ENCODE results near the gene TMX4.

DNA sequence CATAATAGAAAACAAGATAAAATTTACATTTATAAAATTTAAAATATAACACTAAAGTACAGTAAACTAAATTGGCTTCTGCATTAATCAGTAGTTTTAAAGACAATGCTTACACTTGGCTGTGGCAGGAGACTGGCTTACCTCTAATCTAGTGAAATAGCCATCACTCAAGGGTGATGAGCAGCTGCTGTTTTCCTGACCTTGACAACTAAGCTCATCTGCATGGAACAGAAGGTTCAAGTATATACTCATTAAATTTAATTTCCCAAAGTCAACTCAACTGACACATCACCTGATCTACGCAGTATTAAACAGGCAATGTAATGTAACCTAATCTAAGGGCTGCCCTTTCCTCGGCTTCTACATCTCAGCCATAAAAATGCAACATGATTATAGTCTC lies 14.5 kb downstream of the TMX4 start:
- TF ChIP-seq, protein P1, sequence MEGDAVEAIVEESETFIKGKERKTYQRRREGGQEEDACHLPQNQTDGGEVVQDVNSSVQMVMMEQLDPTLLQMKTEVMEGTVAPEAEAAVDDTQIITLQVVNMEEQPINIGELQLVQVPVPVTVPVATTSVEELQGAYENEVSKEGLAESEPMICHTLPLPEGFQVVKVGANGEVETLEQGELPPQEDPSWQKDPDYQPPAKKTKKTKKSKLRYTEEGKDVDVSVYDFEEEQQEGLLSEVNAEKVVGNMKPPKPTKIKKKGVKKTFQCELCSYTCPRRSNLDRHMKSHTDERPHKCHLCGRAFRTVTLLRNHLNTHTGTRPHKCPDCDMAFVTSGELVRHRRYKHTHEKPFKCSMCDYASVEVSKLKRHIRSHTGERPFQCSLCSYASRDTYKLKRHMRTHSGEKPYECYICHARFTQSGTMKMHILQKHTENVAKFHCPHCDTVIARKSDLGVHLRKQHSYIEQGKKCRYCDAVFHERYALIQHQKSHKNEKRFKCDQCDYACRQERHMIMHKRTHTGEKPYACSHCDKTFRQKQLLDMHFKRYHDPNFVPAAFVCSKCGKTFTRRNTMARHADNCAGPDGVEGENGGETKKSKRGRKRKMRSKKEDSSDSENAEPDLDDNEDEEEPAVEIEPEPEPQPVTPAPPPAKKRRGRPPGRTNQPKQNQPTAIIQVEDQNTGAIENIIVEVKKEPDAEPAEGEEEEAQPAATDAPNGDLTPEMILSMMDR (IDR thresholded peaks at IDR 0.05; ENCODE audit: low read depth, low read length, missing input control) = no peak
- no peak for TF ChIP-seq RAD21 (IDR thresholded peaks at IDR 0.05)
